CD4-positive, CD25-positive, alpha-beta regulatory T cell (primary cell): ENCODE data around the gene SYT6. TPM values are rescaled to one million over a fixed set of nuclear protein-coding genes. Genes with fewer than 3 reads are reported as not detected.

Experiments used
- ATAC-seq, 2 donors: fragments of 150-1000 bp; cut with Tn5 transposase; one replicate each; pipeline ENCODE4 v1.10.0; 2021; ENCODE audit warnings: low read depth in 2 of 2, moderate number of reproducible peaks in 2 of 2, moderate library complexity in 1 of 2
- DNase-seq, 3 donors: peaks; one replicate each; pipeline versions ENCODE4 v3.0.0 to v3.0.0-alpha.2; 2012 to 2022; ENCODE audit warnings: mixed read lengths in 1 of 3
- H3K27ac ChIP-seq: one replicate; pipeline ENCODE4 v1.7.0; 2013; ENCODE audit warnings: mild to moderate bottlenecking, low read length; ENCODE audit not compliant: insufficient read depth, poor library complexity, severe bottlenecking
- H3K27me3 ChIP-seq: one replicate; pipeline ENCODE4 v1.7.0; 2013; ENCODE audit warnings: low read length; ENCODE audit not compliant: control insufficient read depth, insufficient read depth
- H3K36me3 ChIP-seq: one replicate; pipeline ENCODE4 v1.7.0; 2013; ENCODE audit warnings: mild to moderate bottlenecking, low read length, moderate library complexity; ENCODE audit not compliant: control insufficient read depth, insufficient read depth
- H3K4me1 ChIP-seq: 2 replicates; pipeline ENCODE4 v1.7.0; 2013; ENCODE audit warnings: mild to moderate bottlenecking, low read length; ENCODE audit not compliant: insufficient read depth, control insufficient read depth, poor library complexity, severe bottlenecking
- H3K4me3 ChIP-seq: one replicate; pipeline ENCODE4 v1.7.0; 2013; ENCODE audit warnings: low read depth, mild to moderate bottlenecking, low read length, moderate library complexity
- H3K9me3 ChIP-seq, 2 experiments: 1 replicate in 1 of 2; 2 replicates in 1 of 2; pipeline ENCODE4 v1.7.0; 2013; ENCODE audit warnings: low read length in 2 of 2, mild to moderate bottlenecking in 1 of 2, moderate library complexity in 1 of 2; ENCODE audit not compliant: control insufficient read depth in 2 of 2
- H3K27ac Mint-ChIP-seq, 3 donors: one replicate each; pipeline ENCODE4 v1.8.0; 2020 to 2022; ENCODE audit warnings: mild to moderate bottlenecking in 3 of 3, mixed read lengths in 3 of 3, moderate library complexity in 2 of 3
- H3K27me3 Mint-ChIP-seq: one replicate; pipeline ENCODE4 v1.8.0; 2022; ENCODE audit warnings: mild to moderate bottlenecking, mixed read lengths
- H3K36me3 Mint-ChIP-seq: one replicate; pipeline ENCODE4 v1.8.0; 2020; ENCODE audit warnings: mixed read lengths
- H3K4me1 Mint-ChIP-seq, 4 donors: one replicate each; pipeline ENCODE4 v1.8.0; 2020 to 2022; ENCODE audit warnings: mixed read lengths in 4 of 4, mild to moderate bottlenecking in 1 of 4
- H3K4me3 Mint-ChIP-seq, 4 donors: one replicate each; pipeline ENCODE4 v1.8.0; 2020 to 2022; ENCODE audit warnings: mild to moderate bottlenecking in 4 of 4, mixed read lengths in 4 of 4, moderate library complexity in 3 of 4
- H3K9me3 Mint-ChIP-seq, 7 donors: one replicate each; pipeline ENCODE4 v1.8.0; 2020 to 2022; ENCODE audit warnings: mixed read lengths in 7 of 7, mild to moderate bottlenecking in 3 of 7, moderate library complexity in 2 of 7
- polyA plus RNA-seq, 4 donors: library from polyadenylated mRNA; unstranded; fragments of 300-500 nt; fragmentation: Illumina TruSeq; gene quantifications; one replicate each; pipeline ENCODE4 v1.2.3, GENCODE V29; 2021
- total RNA-seq: library from RNA; stranded (reverse); gene quantifications from one replicate; pipeline ENCODE4 v1.2.3, GENCODE V29; 2022

SYT6 gene
- total and polyA plus RNA-seq, 5 donors from 2014 or later = 0.17 TPM; not detected in 4

DNA sequence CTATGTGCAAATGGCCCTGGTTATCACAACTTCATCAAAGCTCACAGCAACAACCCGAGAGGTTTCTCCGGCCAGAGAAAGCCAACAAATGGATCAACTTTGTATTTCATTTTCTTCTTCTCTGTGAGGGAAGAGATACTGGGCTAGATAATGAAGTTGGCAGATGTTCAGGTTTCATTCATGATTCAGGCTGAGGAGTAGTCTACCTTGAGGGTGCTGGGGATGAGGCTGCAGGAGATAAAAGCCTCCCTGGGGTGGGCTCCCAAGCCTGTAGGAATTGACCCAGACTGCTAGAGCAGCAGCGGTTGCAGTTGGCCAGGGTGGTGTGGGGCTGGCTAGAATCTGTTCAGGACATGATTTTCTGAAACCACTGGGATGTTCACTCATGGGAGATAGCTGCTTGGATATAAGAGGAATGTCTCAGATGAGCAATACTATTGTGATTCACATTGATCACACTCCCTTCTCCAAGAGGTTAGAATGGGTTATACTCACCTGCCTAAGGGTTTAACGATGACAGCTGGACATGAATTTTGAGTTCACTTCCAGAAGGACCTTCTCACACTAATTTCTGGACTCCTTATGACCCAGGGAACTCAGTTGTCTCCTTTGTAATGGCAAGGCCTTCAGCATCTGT, 64.0 kb downstream of the SYT6 start:
- H3K4me3 ChIP-seq = no peak overlapping the region
- Mint-ChIP-seq H3K4me3 (no peak overlapping the region), H3K27me3 (peaks cover 19% of the 10 kb centered on the region), H3K4me1 (no peaks in the 10 kb centered on the region), H3K9me3 (peaks cover 0 to 3% (median 0%) of the 10 kb centered on the region in 7 donors), H3K27ac (no peak overlapping the region), H3K36me3 (no peaks in the 10 kb centered on the region)
- peaks cover 4% of the 10 kb centered on the region for H3K27me3 ChIP-seq
- DNase-seq = no peak
- H3K36me3 ChIP-seq = no peaks in the 10 kb centered on the region
- H3K4me1 ChIP-seq = no peaks in the 10 kb centered on the region
- no peak for ATAC-seq
- no peaks in the 10 kb centered on the region for H3K9me3 ChIP-seq
- H3K27ac ChIP-seq = no peak overlapping the region

DNA sequence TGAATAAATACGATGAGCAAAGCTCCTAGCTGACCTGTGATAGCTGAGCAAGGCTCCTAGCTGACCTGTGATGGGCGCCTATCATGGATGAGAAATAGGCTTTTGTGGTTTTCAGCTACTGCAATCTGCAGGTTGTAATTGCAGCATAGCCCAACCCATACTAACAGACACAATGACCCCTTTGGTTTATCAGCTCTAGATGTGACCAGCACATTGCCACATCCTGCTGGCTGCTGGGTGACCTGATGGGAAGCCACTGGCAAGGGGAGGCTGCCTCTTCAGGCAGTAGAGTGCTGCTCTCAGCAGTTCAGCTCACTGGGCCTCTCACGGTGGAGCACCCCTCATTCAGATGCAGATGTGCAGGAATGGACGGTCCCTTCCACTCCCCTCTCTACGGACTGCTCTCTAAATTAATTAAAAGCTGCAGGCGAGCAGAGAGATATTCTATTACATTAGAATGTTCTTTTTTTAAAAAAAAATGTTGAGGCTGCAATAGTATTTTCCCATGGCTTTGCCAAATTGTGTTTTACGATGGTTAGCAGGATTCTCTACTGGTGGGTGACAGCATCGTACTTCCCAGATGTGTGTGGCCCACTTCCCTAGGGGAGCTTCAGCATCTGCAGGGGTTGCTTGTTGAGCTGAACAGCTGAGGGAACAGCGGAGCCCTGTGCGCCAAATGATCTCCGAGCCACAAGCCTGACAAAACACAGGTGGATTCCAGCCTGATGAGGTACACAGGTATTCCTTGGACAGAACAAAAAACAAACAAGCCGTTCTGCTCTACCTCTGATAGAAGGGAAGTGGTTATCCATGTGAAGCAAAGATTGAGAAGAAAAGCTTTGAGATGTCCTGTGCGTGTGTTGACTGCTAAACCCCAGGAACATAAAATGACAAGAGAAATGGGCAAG, 65.0 kb downstream of the SYT6 start:
- Mint-ChIP-seq H3K27ac (peak overlapping the region in 1 of 3 donors; percentile 84), H3K27me3 (peaks cover 19% of the 10 kb centered on the region), H3K9me3 (peaks cover 0 to 3% (median 0%) of the 10 kb centered on the region in 7 donors), H3K36me3 (no peaks in the 10 kb centered on the region), H3K4me1 (no peaks in the 10 kb centered on the region), H3K4me3 (no peak overlapping the region)
- Histone ChIP-seq H3K4me1 (no peaks in the 10 kb centered on the region), H3K4me3 (no peak overlapping the region), H3K27ac (no peak overlapping the region), H3K9me3 (no peaks in the 10 kb centered on the region), H3K27me3 (peaks cover 4% of the 10 kb centered on the region), H3K36me3 (no peaks in the 10 kb centered on the region)
- no peak for DNase-seq
- no peak for ATAC-seq

DNA sequence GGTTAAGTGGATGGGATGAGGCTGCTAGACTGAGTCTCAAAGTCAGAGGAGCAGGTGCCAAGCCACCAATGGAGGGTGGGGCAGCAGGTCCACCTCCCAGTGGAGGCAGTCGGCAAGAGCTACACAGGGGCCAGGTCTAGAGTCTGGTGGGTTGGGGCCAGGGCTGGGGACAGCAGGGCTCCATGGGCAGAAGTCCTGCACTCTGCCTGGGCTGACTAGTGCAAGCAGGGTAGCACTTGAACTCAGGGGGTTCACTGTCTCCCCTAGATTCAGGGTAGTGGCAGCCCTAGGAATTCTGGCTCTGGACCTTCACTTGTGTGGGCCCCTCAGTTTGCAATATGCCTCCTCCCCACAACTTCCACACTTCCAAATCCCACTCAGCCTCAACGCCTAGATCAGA, 66.2 kb downstream of the SYT6 start:
- ATAC-seq = no peak
- no peak for DNase-seq
- H3K9me3 Mint-ChIP-seq = peaks cover 0 to 3% (median 0%) of the 10 kb centered on the region in 7 donors
- no peaks in the 10 kb centered on the region for H3K36me3 Mint-ChIP-seq
- no peak overlapping the region for H3K27ac ChIP-seq
- H3K4me3 Mint-ChIP-seq = no peak overlapping the region
- no peaks in the 10 kb centered on the region for H3K4me1 Mint-ChIP-seq
- H3K27me3 Mint-ChIP-seq = peaks cover 19% of the 10 kb centered on the region
- H3K36me3 ChIP-seq = no peaks in the 10 kb centered on the region
- H3K27me3 ChIP-seq = peaks cover 1% of the 10 kb centered on the region
- no peaks in the 10 kb centered on the region for H3K4me1 ChIP-seq
- H3K9me3 ChIP-seq = no peaks in the 10 kb centered on the region
- H3K4me3 ChIP-seq = no peak overlapping the region
- no peak overlapping the region for H3K27ac Mint-ChIP-seq

DNA sequence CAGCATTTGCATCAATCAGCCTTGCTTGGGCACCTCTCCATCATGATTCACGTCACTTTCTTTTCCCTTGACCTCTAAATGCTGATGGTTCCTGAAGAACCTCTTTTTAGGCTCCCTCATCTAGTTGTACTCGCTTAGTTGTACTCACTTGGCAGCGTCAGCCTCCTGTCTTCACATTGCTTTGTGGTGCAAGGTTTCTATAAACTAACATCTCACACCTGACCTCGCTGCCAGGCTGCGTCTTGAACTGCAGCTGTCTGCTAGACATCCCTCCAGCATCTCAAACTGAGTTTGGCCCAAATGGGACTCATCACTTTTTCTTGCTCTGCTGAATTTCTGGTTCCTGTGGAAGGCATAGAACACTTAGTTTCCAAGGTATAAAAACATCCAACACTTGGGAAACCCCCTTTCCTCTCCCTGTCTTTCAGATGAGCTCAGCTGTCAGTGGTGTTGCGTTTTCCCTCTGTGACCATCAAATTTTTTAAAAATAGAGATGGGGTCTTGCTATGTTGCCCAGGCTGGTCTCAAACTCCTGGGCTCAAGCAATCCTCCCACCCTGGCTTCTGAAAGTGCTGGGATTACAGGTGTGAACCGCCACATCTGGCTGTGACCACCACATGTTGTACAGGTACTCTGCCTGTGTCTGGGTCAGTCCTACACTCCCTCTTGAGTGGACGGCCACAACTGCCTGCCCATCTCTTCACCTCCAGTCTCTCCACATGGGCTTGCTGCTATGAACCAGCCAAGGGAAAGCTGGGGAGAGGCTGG, 66.9 kb downstream of the SYT6 start:
- Histone ChIP-seq H3K27me3 (no peaks in the 10 kb centered on the region), H3K36me3 (no peaks in the 10 kb centered on the region), H3K27ac (no peak overlapping the region), H3K9me3 (no peaks in the 10 kb centered on the region), H3K4me3 (no peak overlapping the region), H3K4me1 (no peaks in the 10 kb centered on the region)
- no peak overlapping the region for H3K27ac Mint-ChIP-seq
- DNase-seq (no peak), ATAC-seq (no peak)
- no peaks in the 10 kb centered on the region for H3K4me1 Mint-ChIP-seq
- no peaks in the 10 kb centered on the region for H3K36me3 Mint-ChIP-seq
- no peak overlapping the region for H3K4me3 Mint-ChIP-seq
- H3K9me3 Mint-ChIP-seq = peaks cover 0 to 3% (median 0%) of the 10 kb centered on the region in 7 donors
- peaks cover 19% of the 10 kb centered on the region for H3K27me3 Mint-ChIP-seq

GRCh38 chr1:114082867-114083585, 70.6 kb downstream of the SYT6 start:
- H3K36me3 ChIP-seq = no peaks in the 10 kb centered on the region
- Mint-ChIP-seq H3K27ac (no peak overlapping the region), H3K27me3 (peaks cover 11% of the 10 kb centered on the region), H3K4me1 (no peaks in the 10 kb centered on the region), H3K36me3 (no peaks in the 10 kb centered on the region), H3K4me3 (no peak overlapping the region), H3K9me3 (peaks cover 0 to 3% (median 0%) of the 10 kb centered on the region in 7 donors)
- no peak overlapping the region for H3K4me3 ChIP-seq
- H3K27me3 ChIP-seq = no peaks in the 10 kb centered on the region
- DNase-seq = no peak
- H3K4me1 ChIP-seq = no peaks in the 10 kb centered on the region
- ATAC-seq = no peak
- H3K9me3 ChIP-seq = no peaks in the 10 kb centered on the region
- no peak overlapping the region for H3K27ac ChIP-seq

DNA sequence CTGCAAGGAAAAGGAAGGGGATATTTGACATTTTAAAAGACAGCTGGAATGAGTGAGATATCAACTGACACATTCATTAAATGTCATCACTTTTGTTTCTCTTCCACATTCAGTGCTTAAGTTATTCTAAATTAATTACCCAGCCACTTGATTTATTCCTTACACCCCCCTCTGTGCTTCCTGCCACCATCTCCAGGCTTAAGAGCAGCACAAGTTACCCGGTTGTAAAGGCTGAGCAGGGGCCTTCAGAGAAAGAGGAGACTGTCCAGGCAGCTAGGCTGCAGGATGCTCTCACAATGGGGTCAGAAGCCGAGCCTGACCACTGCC, 71.4 kb downstream of the SYT6 start:
- Histone ChIP-seq H3K4me1 (no peaks in the 10 kb centered on the region), H3K27ac (no peak overlapping the region), H3K4me3 (no peak overlapping the region), H3K27me3 (no peaks in the 10 kb centered on the region), H3K36me3 (no peaks in the 10 kb centered on the region), H3K9me3 (no peaks in the 10 kb centered on the region)
- Mint-ChIP-seq H3K36me3 (no peaks in the 10 kb centered on the region), H3K27me3 (peaks cover 18% of the 10 kb centered on the region), H3K27ac (peak overlapping the region in 1 of 3 donors; percentile 43), H3K9me3 (peaks cover 0 to 1% (median 0%) of the 10 kb centered on the region in 7 donors), H3K4me3 (no peak overlapping the region), H3K4me1 (no peaks in the 10 kb centered on the region)
- DNase-seq (no peak), ATAC-seq (no peak)
